ENCODE data around the gene STUM. TPM values are rescaled to one million over a fixed set of nuclear protein-coding genes. Genes with fewer than 3 reads are reported as not detected.

Gene STUM
- total RNA-seq, 6 experiments from 2014 or later: 0.06 to 0.68 (median 0.13) TPM; not detected in 2

DNA sequence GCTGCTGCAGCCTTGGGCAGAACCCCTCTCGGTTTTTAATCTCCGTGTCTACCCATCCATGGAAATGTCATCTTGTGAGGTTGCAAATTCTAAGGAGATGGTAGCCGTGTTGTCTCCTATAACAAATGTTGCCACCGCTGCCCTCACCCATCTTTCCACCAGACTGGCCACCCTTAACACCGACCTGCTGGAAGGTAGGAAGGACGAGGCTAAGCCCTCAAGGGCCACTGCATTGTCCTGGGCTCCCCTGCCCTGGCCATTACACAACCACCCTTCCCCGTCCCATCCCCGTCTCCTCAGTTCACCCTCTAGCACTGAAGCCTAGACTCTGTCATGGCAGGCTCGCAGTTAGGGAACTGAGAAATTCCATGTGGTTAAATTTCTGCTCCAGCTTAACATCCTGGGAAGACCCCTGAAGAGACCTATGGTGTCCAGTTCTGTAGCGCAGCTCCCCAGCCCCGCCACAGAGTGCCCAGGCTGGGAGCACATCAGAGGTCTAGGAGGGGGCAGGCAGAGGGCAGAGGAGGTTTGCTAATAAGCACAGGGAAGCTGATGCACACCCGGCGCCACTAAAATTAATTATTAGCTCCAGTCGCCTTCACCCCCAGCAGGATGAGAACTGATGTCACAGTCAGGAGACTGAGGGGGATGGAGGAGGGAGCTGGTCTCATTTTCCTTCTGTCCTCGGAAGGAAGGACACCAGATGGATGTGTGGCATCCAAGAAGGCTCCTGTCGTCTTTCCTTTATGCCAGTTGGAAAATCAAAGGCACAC is 38.3 kb downstream of the STUM start:
- Histone ChIP-seq H3K27me3 (no peaks in the 10 kb centered on the region), H3K4me3 (no peak overlapping the region), H3K27ac (no peak overlapping the region), H3K36me3 (no peaks in the 10 kb centered on the region), H3K4me1 (no peaks in the 10 kb centered on the region), H3K9me3 (no peaks in the 10 kb centered on the region)
- WGBS (ENCODE audit: insufficient coverage, low coverage, low lambda C conversion rate, missing lambda C conversion rate): 45% methylated on average over 4 of the region's 16 CpGs
- TF ChIP-seq, protein P1, sequence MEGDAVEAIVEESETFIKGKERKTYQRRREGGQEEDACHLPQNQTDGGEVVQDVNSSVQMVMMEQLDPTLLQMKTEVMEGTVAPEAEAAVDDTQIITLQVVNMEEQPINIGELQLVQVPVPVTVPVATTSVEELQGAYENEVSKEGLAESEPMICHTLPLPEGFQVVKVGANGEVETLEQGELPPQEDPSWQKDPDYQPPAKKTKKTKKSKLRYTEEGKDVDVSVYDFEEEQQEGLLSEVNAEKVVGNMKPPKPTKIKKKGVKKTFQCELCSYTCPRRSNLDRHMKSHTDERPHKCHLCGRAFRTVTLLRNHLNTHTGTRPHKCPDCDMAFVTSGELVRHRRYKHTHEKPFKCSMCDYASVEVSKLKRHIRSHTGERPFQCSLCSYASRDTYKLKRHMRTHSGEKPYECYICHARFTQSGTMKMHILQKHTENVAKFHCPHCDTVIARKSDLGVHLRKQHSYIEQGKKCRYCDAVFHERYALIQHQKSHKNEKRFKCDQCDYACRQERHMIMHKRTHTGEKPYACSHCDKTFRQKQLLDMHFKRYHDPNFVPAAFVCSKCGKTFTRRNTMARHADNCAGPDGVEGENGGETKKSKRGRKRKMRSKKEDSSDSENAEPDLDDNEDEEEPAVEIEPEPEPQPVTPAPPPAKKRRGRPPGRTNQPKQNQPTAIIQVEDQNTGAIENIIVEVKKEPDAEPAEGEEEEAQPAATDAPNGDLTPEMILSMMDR (IDR thresholded peaks at IDR 0.05): no peak
- TF ChIP-seq POLR2A (IDR thresholded peaks at IDR 0.05): no peak
- intact Hi-C loops (cut with DNase I): no loop called here
- DNase-seq (no peak), ATAC-seq (peak in 1 of 4 donors; percentile 57)

DNA sequence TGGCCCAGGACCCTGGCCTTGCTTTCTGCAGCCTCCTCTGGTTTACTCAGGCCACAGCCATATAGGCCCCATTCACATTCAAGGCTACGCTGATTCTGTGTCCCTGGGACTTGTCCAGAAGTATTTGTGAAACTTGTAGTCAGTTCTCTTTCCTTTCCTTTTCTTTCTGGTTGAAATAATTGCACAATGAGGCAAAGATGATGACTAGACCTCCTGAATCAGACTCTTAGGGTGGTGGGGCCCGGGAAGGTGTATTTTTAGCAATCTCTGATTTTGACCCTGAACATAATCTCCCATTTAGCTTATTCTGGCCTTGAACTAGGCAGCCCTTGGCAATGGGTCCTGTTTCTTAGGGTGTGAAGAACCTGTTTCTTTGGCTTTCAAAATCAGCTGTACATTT is 39.9 kb downstream of the STUM start:
- Histone ChIP-seq H3K4me3 (no peak overlapping the region), H3K4me1 (no peaks in the 10 kb centered on the region), H3K9me3 (no peaks in the 10 kb centered on the region), H3K27ac (no peak overlapping the region), H3K36me3 (no peaks in the 10 kb centered on the region), H3K27me3 (no peaks in the 10 kb centered on the region)
- DNase-seq (no peak), ATAC-seq (no peak)
- TF ChIP-seq POLR2A (IDR thresholded peaks at IDR 0.05): no peak
- TF ChIP-seq, protein P1 (IDR thresholded peaks at IDR 0.05): no peak
- intact Hi-C loops (cut with DNase I): no loop called here
- 40% methylated on average over 2 of the region's 2 CpGs for WGBS (ENCODE audit: insufficient coverage, low coverage, low lambda C conversion rate, missing lambda C conversion rate)

DNA sequence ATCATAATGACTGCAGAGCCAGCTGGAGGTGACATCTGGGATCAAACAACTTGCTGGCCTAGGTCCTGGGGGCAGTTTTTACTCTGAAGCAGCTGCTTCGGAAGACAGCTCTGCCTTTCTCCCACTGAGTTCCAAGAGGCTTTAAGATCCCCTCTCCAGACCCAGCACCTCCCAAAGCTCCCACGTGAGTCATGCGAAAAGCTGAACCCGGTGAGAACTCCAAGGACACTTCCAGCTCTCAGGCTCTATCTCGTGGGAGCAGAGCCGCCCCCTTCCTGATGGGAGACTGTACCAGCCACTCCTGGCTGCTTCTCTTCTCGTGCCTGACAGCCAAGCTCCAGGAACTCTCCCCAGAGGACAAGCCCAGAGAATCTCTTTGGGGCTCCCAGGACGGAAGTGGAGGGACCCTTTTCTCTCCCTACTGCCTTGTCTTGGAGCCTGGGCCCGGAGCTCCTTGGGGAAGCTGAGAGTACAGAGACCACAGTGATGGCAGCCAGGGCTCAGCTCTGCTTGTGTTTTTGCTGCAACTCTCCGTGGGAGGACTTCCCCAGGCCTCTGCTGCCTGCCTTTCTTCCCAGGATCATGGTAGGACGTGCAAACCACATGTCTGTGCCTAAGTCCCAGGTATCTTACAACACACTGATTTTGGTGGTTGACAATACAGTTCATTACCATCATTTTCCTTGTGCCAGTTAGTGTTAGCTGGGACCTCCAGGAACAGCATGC is 40.6 kb downstream of the STUM start:
- no peak overlapping the region for H3K4me3 ChIP-seq
- intact Hi-C loops (cut with DNase I): no loop called here
- no peak overlapping the region for H3K27ac ChIP-seq
- H3K9me3 ChIP-seq: no peaks in the 10 kb centered on the region
- H3K27me3 ChIP-seq: no peaks in the 10 kb centered on the region
- DNase-seq (peak in 1 of 3 donors; percentile 31), ATAC-seq (no peak)
- TF ChIP-seq POLR2A (IDR thresholded peaks at IDR 0.05): no peak
- TF ChIP-seq, protein P1 (IDR thresholded peaks at IDR 0.05): no peak
- H3K36me3 ChIP-seq: no peaks in the 10 kb centered on the region
- no peaks in the 10 kb centered on the region for H3K4me1 ChIP-seq
- 52% methylated on average over 5 of the region's 11 CpGs for WGBS (ENCODE audit: insufficient coverage, low coverage, low lambda C conversion rate, missing lambda C conversion rate)

DNA sequence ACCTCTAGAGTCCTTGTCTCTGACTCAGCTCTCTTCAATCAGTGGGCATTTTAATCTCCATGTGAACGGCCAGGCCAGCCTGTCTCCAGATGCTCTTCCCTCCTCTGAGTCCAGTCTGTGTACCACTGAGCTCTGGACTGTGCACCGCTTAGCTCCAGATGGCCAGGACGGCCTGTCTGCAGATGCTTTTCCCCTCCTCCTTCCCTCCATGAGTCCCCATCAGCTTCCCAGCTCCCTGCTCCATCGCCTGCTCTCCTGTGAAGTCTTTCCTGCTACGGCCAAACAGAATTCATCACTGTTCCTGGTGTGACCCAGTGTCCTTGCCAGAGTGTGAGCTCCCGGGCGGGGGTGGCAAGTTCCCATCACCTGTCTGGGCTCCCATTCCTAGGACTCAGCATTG is 42.0 kb downstream of the STUM start:
- Histone ChIP-seq H3K36me3 (no peaks in the 10 kb centered on the region), H3K27ac (no peak overlapping the region), H3K4me1 (no peaks in the 10 kb centered on the region), H3K9me3 (no peaks in the 10 kb centered on the region), H3K4me3 (no peak overlapping the region), H3K27me3 (no peaks in the 10 kb centered on the region)
- WGBS (ENCODE audit: insufficient coverage, low coverage, low lambda C conversion rate, missing lambda C conversion rate): 72% methylated on average over 5 of the region's 7 CpGs
- TF ChIP-seq POLR2A (IDR thresholded peaks at IDR 0.05): no peak
- TF ChIP-seq, protein P1 (IDR thresholded peaks at IDR 0.05): no peak
- DNase-seq: no peak
- no peak for ATAC-seq
- intact Hi-C loops (cut with DNase I): no loop called here

Measured in right lobe of liver (tissue), 6 donors.